ENCODE measurements around the gene GRIN1.
A peak's percentile ranks its signal among the peaks of the same experiment; 100 is the strongest.

Gene GRIN1

GRCh38 chr9:137180491-137180890 lies 41.5 kb downstream of the GRIN1 start:
- no peak for DNase-seq

- DNase-seq = no peak
Measured at GRCh38 chr9:137181680-137182079, 42.7 kb downstream of the GRIN1 start.

- DNase-seq = no peak
Measured at GRCh38 chr9:137182836-137183235, 43.9 kb downstream of the GRIN1 start.

- DNase-seq = no peak
Measured at GRCh38 chr9:137183980-137184595, 45.1 kb downstream of the GRIN1 start.

- no peak for DNase-seq
Measured at GRCh38 chr9:137184881-137185660, 46.1 kb downstream of the GRIN1 start.

- no peak for DNase-seq
Measured at GRCh38 chr9:137185921-137186320, 47.0 kb downstream of the GRIN1 start.

GRCh38 chr9:137186385-137186784 lies 47.4 kb downstream of the GRIN1 start:
- DNase-seq = no peak

GRCh38 chr9:137187386-137187785 lies 48.4 kb downstream of the GRIN1 start:
- no peak for DNase-seq

GRCh38 chr9:137188086-137188489 lies 49.1 kb downstream of the GRIN1 start:
- no peak for DNase-seq

- peak; percentile 88 to 97 for DNase-seq
Measured at GRCh38 chr9:137188490-137189296, 49.7 kb downstream of the GRIN1 start, which contains the start of the genes ANAPC2 and SSNA1. ANAPC2 (minus strand) TSS chr9:137188560; CDS start chr9:137188532, 28 bp downstream. SSNA1 (plus strand) TSS chr9:137188676; CDS start chr9:137188727, 51 bp downstream.

- no peak for DNase-seq
Measured at GRCh38 chr9:137189297-137190295, 50.6 kb downstream of the GRIN1 start.

- DNase-seq = no peak
Measured at GRCh38 chr9:137190315-137190856, 51.4 kb downstream of the GRIN1 start.

GRCh38 chr9:137191245-137191644 lies 52.3 kb downstream of the GRIN1 start:
- DNase-seq = no peak

- no peak for DNase-seq
Measured at GRCh38 chr9:137191691-137192447, 52.9 kb downstream of the GRIN1 start.

- DNase-seq = no peak
Measured at GRCh38 chr9:137192448-137192780, 53.5 kb downstream of the GRIN1 start.

- DNase-seq = no peak
Measured at GRCh38 chr9:137192859-137193258, 53.9 kb downstream of the GRIN1 start.

GRCh38 chr9:137193771-137194170 lies 54.8 kb downstream of the GRIN1 start:
- no peak for DNase-seq

GRCh38 chr9:137194388-137194787 lies 55.4 kb downstream of the GRIN1 start:
- peak; percentile 42 to 80 for DNase-seq

- DNase-seq = no peak
Measured at GRCh38 chr9:137194909-137195308, 56.0 kb downstream of the GRIN1 start.

- no peak for DNase-seq
Measured at GRCh38 chr9:137195525-137196220, 56.7 kb downstream of the GRIN1 start.

Data from NCI-H524 (cell line).